Measurements from ENCODE around the gene P2RY6. TPM values are rescaled to one million over a fixed set of nuclear protein-coding genes. Genes with fewer than 3 reads are reported as not detected.

P2RY6 gene
- total and polyA plus RNA-seq, 2 of the 8 experiments (the other 6 are each of a cell fraction or from before 2014, with no cell fraction given) = 0.15 TPM; not detected in 1

DNA sequence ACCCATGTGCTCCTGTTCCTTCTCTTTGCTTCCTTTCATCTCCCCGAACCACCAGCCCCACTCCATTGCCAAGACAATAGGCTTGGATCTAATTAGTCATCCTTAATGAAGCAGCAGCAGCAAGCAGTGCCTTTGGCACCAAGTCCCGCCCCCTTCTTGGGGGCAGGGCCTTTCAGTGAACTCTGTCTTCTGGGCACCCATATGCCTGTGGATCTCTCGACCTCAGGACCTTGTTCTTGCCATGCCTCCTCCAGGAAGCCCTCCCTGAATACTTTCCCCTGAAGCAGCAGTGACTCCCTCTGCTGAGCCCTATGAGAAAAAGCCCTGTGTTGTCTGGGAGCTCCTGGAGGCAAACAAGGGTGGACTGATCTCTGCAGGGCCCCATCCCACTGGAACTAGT is 68.0 kb downstream of the P2RY6 start:
- H2AFZ ChIP-seq (ENCODE audit: low read length) = no peak overlapping the region
- DNase-seq (ENCODE audit: low read depth in 1 of 2, low spot score in 2 of 2) = no peak
- H2AK5ac ChIP-seq (ENCODE audit: low read depth, low read length) = no peak overlapping the region
- no peak overlapping the region for H4K8ac ChIP-seq (ENCODE audit: extremely low read depth, insufficient read depth, low read length)
- no peak overlapping the region for H3K4me2 ChIP-seq (ENCODE audit: insufficient read depth in 1 of 2, low read depth in 2 of 2, low read length in 2 of 2)
- no peak overlapping the region for H4K91ac ChIP-seq (replicated peaks; ENCODE audit: insufficient read length, low read length)
- H3K4ac ChIP-seq (replicated peaks; ENCODE audit: insufficient read length, low read depth, low read length) = peak overlapping the region; percentile 60
- H3K9ac ChIP-seq (replicated peaks in 1 of 4; ENCODE audit: extremely low read depth in 1 of 4, low read depth in 3 of 4, low read length in 3 of 4) = no peak overlapping the region
- H2BK120ac ChIP-seq (replicated peaks; ENCODE audit: low read depth, low read length) = no peak overlapping the region
- no peak overlapping the region for H4K5ac ChIP-seq (ENCODE audit: insufficient read length, low read depth, low read length)
- no peak overlapping the region for H2BK5ac ChIP-seq (ENCODE audit: low read depth, low read length)
- H3K23me2 ChIP-seq (ENCODE audit: low read depth, low read length) = peaks cover 3% of the 10 kb centered on the region
- no peak overlapping the region for H2BK20ac ChIP-seq (ENCODE audit: low read length)
- peaks cover 5% of the 10 kb centered on the region; the same call in 1 of the 2 replicates for H3K79me1 ChIP-seq (ENCODE audit: low read depth, low read length)
- H2BK12ac ChIP-seq (ENCODE audit: low read depth, low read length) = no peak overlapping the region
- H3K14ac ChIP-seq (ENCODE audit: insufficient read length) = no peak overlapping the region
- no peak overlapping the region for H3K27ac ChIP-seq (ENCODE audit: low read depth, low read length)
- no peaks in the 10 kb centered on the region for H3K9me3 ChIP-seq (ENCODE audit: insufficient read depth in 2 of 2, low read depth in 1 of 2, low read length in 1 of 2)
- H3K36me3 ChIP-seq (ENCODE audit: control insufficient read depth in 2 of 4, insufficient read depth in 4 of 4, low read length in 3 of 4) = no peaks in the 10 kb centered on the region
- H3K23ac ChIP-seq (ENCODE audit: insufficient read length) = no peak overlapping the region
- 55% methylated on average over 3 of the region's 3 CpGs; no CpG with 5 or more reads in 1 of the 2 experiments for WGBS, 2 experiments (ENCODE audit: extremely low coverage in 1 of 2, insufficient coverage in 1 of 2, insufficient read length in 1 of 2, insufficient replicate concordance in 2 of 2, low coverage in 1 of 2, low lambda C conversion rate in 2 of 2, missing lambda C conversion rate in 1 of 2)
- H2BK15ac ChIP-seq (ENCODE audit: low read length) = no peak overlapping the region
- no peak overlapping the region for H3K4me3 ChIP-seq (ENCODE audit: extremely low read depth in 1 of 4, insufficient read depth in 2 of 4, low read depth in 3 of 4, low read length in 4 of 4)
- no peak overlapping the region for H3K56ac ChIP-seq (replicated peaks; ENCODE audit: insufficient read length, low read depth, low read length)
- no peak overlapping the region for H3K18ac ChIP-seq (ENCODE audit: extremely low read depth, low read length)
- peaks cover 19 to 45% of the 10 kb centered on the region in 2 experiments for H4K20me1 ChIP-seq (replicated peaks in 1 of 2; ENCODE audit: control insufficient read depth in 1 of 2, insufficient read depth in 2 of 2, low read length in 2 of 2)
- no peak for TF ChIP-seq JUND (IDR thresholded peaks at IDR 0.05; ENCODE audit: low read length)
- TF ChIP-seq, protein P1, sequence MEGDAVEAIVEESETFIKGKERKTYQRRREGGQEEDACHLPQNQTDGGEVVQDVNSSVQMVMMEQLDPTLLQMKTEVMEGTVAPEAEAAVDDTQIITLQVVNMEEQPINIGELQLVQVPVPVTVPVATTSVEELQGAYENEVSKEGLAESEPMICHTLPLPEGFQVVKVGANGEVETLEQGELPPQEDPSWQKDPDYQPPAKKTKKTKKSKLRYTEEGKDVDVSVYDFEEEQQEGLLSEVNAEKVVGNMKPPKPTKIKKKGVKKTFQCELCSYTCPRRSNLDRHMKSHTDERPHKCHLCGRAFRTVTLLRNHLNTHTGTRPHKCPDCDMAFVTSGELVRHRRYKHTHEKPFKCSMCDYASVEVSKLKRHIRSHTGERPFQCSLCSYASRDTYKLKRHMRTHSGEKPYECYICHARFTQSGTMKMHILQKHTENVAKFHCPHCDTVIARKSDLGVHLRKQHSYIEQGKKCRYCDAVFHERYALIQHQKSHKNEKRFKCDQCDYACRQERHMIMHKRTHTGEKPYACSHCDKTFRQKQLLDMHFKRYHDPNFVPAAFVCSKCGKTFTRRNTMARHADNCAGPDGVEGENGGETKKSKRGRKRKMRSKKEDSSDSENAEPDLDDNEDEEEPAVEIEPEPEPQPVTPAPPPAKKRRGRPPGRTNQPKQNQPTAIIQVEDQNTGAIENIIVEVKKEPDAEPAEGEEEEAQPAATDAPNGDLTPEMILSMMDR (IDR thresholded peaks at IDR 0.05; ENCODE audit: control extremely low read depth in 1 of 3, insufficient read depth in 1 of 3, low read depth in 1 of 3, low read length in 3 of 3) = 0 out of 4 replicates have a peak, but pooled peaks of 1 of the 3 experiments have one; percentile 5
- TF ChIP-seq TEAD4 (IDR thresholded peaks at IDR 0.05; ENCODE audit: low read depth, low read length) = no peak
- TF ChIP-seq ZNF274 (IDR thresholded peaks at IDR 0.05; ENCODE audit: borderline replicate concordance, extremely low read depth, low read length) = no peak
- no peak for TF ChIP-seq CREB1 (IDR thresholded peaks at IDR 0.05)
- no peak for TF ChIP-seq RFX5 (IDR thresholded peaks at IDR 0.05; ENCODE audit: borderline replicate concordance, low read depth, low read length)
- 0 out of 2 replicates have a peak, but pooled peaks have one; percentile 14 for TF ChIP-seq KDM1A (IDR thresholded peaks at IDR 0.05; ENCODE audit: borderline replicate concordance, low read length)
- ChIA-PET CTCF (ENCODE audit: partially characterized antibody) (interaction anchor here (0.7 to 35.5 kb wide), 6 partner anchors 24 to 67 kb away, joined by 3 to 1456 read pairs (median 8); partner anchors contain the start of genes ARHGEF17 and RELT), POLR2A (ENCODE audit: partially characterized antibody) (interaction anchor here (1.2 kb wide), 2 partner anchors 11 to 32 kb away, joined by 3 read pairs; partner anchors contain the start of gene ARHGEF17)
- H3K79me2 ChIP-seq (ENCODE audit: control insufficient read depth in 1 of 2, insufficient read depth in 2 of 2, low read length in 2 of 2) = no peaks in the 10 kb centered on the region
- FAIRE-seq = no peak
- peaks cover 0 to 11% (median 10%) of the 10 kb centered on the region in 4 experiments; a peak in 6 of 7 replicates for H3K4me1 ChIP-seq (replicated peaks in 1 of 4; ENCODE audit: control insufficient read depth in 3 of 4, insufficient read depth in 4 of 4, low read length in 3 of 4)
- H3K27me3 ChIP-seq (replicated peaks in 1 of 4; ENCODE audit: control insufficient read depth in 3 of 4, extremely low read depth in 1 of 4, insufficient read depth in 3 of 4, low read length in 3 of 4) = peaks cover 8 to 63% (median 42%) of the 10 kb centered on the region in 4 experiments; a peak in 6 of 7 replicates

Measured in H1 (cell line).